MM.1S (cell line): ENCODE data around the gene NCDN.

Experiments used
- EZH2 ChIP-seq: fragments of 300-600 bp; sonication (generic); optimal IDR thresholded peaks from 2 replicates; pipeline ENCODE3; 2017; ENCODE audit warnings: low read depth, mild to moderate bottlenecking, antibody characterized with exemption, low read length, mixed read lengths
- EZH2phosphoT487 ChIP-seq: fragments of 300-600 bp; sonication (generic); IDR thresholded peaks from 2 replicates; pipeline ENCODE4 v1.6.1; 2018; ENCODE audit warnings: antibody characterized with exemption, low read length
- TF ChIP-seq, protein P1 (sequence below): fragments of 300-600 bp; sonication (generic); IDR thresholded peaks from 2 replicates; pipeline ENCODE4 v1.5.1; 2016; ENCODE audit warnings: antibody characterized with exemption, low read length, mixed read lengths

GRCh38 chr1:35615440-35615839, 57.8 kb downstream of the NCDN start:
- TF ChIP-seq, protein P1, sequence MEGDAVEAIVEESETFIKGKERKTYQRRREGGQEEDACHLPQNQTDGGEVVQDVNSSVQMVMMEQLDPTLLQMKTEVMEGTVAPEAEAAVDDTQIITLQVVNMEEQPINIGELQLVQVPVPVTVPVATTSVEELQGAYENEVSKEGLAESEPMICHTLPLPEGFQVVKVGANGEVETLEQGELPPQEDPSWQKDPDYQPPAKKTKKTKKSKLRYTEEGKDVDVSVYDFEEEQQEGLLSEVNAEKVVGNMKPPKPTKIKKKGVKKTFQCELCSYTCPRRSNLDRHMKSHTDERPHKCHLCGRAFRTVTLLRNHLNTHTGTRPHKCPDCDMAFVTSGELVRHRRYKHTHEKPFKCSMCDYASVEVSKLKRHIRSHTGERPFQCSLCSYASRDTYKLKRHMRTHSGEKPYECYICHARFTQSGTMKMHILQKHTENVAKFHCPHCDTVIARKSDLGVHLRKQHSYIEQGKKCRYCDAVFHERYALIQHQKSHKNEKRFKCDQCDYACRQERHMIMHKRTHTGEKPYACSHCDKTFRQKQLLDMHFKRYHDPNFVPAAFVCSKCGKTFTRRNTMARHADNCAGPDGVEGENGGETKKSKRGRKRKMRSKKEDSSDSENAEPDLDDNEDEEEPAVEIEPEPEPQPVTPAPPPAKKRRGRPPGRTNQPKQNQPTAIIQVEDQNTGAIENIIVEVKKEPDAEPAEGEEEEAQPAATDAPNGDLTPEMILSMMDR: no peak
- no peak for TF ChIP-seq EZH2
- TF ChIP-seq EZH2phosphoT487: no peak
